ENCODE data around the gene CNOT6L. TPM values are rescaled to one million over a fixed set of nuclear protein-coding genes. Genes with fewer than 3 reads are reported as not detected.

CNOT6L gene
- 7.6 to 10.9 TPM (median 9.9 TPM) in 5 replicates for total RNA-seq (2022; extraction: Qiagen RNA extraction; ENCODE audit: low read depth)

DNA sequence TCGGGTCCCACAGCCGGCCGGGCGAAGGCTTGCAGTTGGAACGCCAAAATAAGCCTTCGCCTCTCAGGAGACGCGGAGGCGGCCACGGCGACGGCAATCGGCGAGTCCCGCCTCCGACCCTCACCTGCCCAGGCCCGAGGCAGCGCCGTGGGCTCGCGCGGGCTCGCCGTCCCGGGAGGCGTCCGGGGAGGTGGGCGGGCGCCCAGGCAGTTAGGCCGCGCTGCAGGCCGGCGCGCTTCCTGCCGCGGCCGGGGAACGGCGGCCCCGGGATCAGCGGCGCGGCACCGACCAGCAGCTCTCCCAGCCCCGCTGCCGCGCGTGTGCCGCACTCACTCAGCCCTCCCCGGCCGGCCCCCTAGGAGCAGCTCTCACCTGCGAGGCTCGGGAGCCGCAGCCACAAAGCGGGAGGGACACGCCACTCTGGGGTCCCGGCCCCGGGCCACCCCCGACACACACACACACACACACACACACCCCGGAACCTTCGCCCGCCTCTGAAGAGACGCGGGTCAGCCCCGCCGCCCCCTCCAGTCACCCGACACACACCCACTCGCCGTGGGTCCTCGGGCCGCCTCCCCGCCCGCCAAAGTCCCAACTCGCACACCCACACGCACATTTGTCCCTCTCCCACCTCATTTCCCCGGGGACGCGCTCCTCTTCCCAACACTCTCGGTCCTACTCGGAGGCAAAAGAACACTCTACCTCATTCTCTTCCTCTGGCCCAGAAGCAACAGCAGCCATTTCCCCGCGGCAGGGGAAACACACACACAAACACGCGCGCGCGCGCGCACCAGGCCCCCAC lies at the start of gene CNOT6L:
CNOT6L (minus strand) TSS at position 767 of the 802 bp plus-strand sequence; CDS start at position 707, 60 bp downstream.

DNA sequence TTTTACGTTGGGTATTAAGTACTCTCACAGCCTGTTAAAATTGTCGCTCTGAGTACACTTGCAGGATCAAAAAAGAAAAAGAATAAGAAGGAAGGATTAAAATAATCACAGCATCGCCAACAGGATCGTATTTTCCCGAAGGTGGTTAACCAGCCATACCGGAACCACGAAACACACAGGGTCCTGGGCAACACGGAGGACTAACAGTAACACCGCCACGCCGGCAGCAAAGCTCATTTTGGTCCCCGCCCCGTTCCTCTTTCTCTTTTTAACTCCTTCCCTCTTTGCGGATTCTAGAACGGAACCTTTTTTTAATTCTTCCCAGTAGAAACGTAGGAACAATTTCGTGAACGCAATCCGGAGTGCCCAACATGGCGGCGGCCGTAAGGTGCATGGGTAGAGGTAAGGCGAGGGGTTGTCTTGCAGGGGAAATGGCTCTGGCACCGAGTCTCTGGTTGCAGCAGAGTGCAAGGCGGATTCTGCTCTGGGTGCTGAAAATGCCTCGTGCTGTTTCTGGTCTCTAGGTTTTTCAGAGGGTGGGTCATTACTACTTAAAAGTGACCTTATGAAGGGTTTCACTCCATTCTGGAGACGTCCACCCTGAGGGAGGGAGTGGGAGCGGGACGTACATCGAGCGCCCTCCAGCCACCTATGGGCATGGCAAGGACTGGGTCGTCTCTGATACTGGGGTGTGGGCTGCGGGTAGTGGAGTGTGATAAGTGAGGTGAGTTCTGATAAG lies 43.5 kb upstream of the CNOT6L start, which contains the start of gene MRPL1:
MRPL1 (plus strand) TSS at position 353 of the 739 bp plus-strand sequence; CDS start at position 372, 19 bp downstream.

Other genes with a start within 250 kb of the CNOT6L start
- not detected in 5 replicates for gene CXCL13, start 213.5 kb downstream of the CNOT6L start, total RNA-seq (2022; extraction: Qiagen RNA extraction; ENCODE audit: low read depth)
- 17.0 to 26.9 TPM (median 24.2 TPM) in 5 replicates for gene MRPL1, start 43.5 kb upstream of the CNOT6L start, total RNA-seq (2022; extraction: Qiagen RNA extraction; ENCODE audit: low read depth)
- gene FRAS1, start 238.0 kb upstream of the CNOT6L start, total RNA-seq (2022; extraction: Qiagen RNA extraction; ENCODE audit: low read depth): 1.9 to 3.4 TPM (median 2.9 TPM) in 5 replicates